NK-92 treated with Interleukin-12 subunit alpha and Interleukin-12 subunit beta, amount 100 ng/mL, for 24 hours (cell line): ENCODE data around the gene WDR53.
"Not testable (repeated sequence)": the region's sequence is repeated elsewhere in the genome, so short reads cannot be mapped to it uniquely, and the experiment has no call there.

Experiments used
- DNase-seq: peaks from one replicate; lab custom pipeline; 2025; lab: John Stamatoyannopoulos, UW

The WDR53 gene

GRCh38 chr3:196558476-196558875 lies 9.9 kb downstream of the WDR53 start:
- DNase-seq, result no peak

GRCh38 chr3:196557236-196557635 lies 11.1 kb downstream of the WDR53 start:
- DNase-seq, result no peak

GRCh38 chr3:196555295-196555694 lies 13.1 kb downstream of the WDR53 start:
- DNase-seq, result no peak

- DNase-seq, result no peak
These were observed 14.1 kb downstream of the WDR53 start for GRCh38 chr3:196554205-196554604.

- DNase-seq, result no peak
These were observed 14.8 kb downstream of the WDR53 start for GRCh38 chr3:196553551-196553950.

- DNase-seq, result no peak
These were observed 16.1 kb downstream of the WDR53 start for GRCh38 chr3:196552253-196552652.

GRCh38 chr3:196550172-196550571 lies 18.2 kb downstream of the WDR53 start:
- DNase-seq, result not testable (repeated sequence)

- not testable (repeated sequence) for DNase-seq
These were observed 19.0 kb downstream of the WDR53 start for GRCh38 chr3:196549312-196549711.

- no peak for DNase-seq
These were observed 21.3 kb downstream of the WDR53 start for GRCh38 chr3:196547067-196547466.

GRCh38 chr3:196546537-196546936 lies 21.8 kb downstream of the WDR53 start:
- no peak for DNase-seq

GRCh38 chr3:196544491-196544992 lies 23.8 kb downstream of the WDR53 start:
- DNase-seq, result no peak

GRCh38 chr3:196541684-196542445 lies 26.5 kb downstream of the WDR53 start:
- DNase-seq, result no peak

GRCh38 chr3:196537319-196537984 lies 30.9 kb downstream of the WDR53 start:
- DNase-seq, result peak; percentile 26

- no peak for DNase-seq
These were observed 35.1 kb downstream of the WDR53 start for GRCh38 chr3:196533260-196533681.

GRCh38 chr3:196531418-196531817 lies 36.9 kb downstream of the WDR53 start:
- no peak for DNase-seq

GRCh38 chr3:196528639-196529233 lies 39.6 kb downstream of the WDR53 start:
- DNase-seq, result peak; percentile 73

GRCh38 chr3:196525141-196525540 lies 43.2 kb downstream of the WDR53 start:
- DNase-seq, result no peak

GRCh38 chr3:196524527-196524926 lies 43.8 kb downstream of the WDR53 start:
- DNase-seq, result no peak

GRCh38 chr3:196523841-196524240 lies 44.5 kb downstream of the WDR53 start:
- no peak for DNase-seq

- DNase-seq, result not testable (repeated sequence)
These were observed 47.1 kb downstream of the WDR53 start for GRCh38 chr3:196521291-196521690.

- DNase-seq, result no peak
These were observed 48.7 kb downstream of the WDR53 start for GRCh38 chr3:196519718-196520082.

GRCh38 chr3:196518966-196519717 lies 49.2 kb downstream of the WDR53 start:
- peak; percentile 72 for DNase-seq
